Progenitor cell of endocrine pancreas (in vitro differentiated cells): ENCODE measurements around the gene PHOSPHO1. TPM values are rescaled to one million over a fixed set of nuclear protein-coding genes. Genes with fewer than 3 reads are reported as not detected.

Experiments used
- DNase-seq: peaks from one replicate; pipeline ENCODE4 v3.0.0; 2021; ENCODE audit warnings: low spot score; ENCODE audit not compliant: unreplicated experiment
- H3K27ac Mint-ChIP-seq: 2 replicates; pipeline ENCODE4 v1.8.0; 2021; ENCODE audit warnings: mild to moderate bottlenecking, moderate library complexity, mixed read lengths
- H3K27me3 Mint-ChIP-seq: 2 replicates; pipeline ENCODE4 v1.8.0; 2021; ENCODE audit warnings: mixed read lengths
- H3K36me3 Mint-ChIP-seq: 2 replicates; pipeline ENCODE4 v1.8.0; 2022; ENCODE audit warnings: mixed read lengths; ENCODE audit not compliant: insufficient read depth
- H3K4me1 Mint-ChIP-seq: 2 replicates; pipeline ENCODE4 v1.8.0; 2021; ENCODE audit warnings: low read depth, mixed read lengths
- H3K4me3 Mint-ChIP-seq: 2 replicates; pipeline ENCODE4 v1.8.0; 2021; ENCODE audit warnings: low read depth, mild to moderate bottlenecking, moderate library complexity, mixed read lengths
- H3K9me3 Mint-ChIP-seq: 2 replicates; pipeline ENCODE4 v1.8.0; 2021; ENCODE audit warnings: low read depth, mixed read lengths
- total RNA-seq: library from RNA; stranded (reverse); gene quantifications from 2 replicates; pipeline ENCODE4 v1.2.1, GENCODE V29; 2021
- TF ChIP-seq, protein P1 (sequence below): fragments of 200-600 bp; sonication (generic); IDR thresholded peaks from one replicate; pipeline ENCODE4 v1.5.0; 2021; ENCODE audit warnings: antibody characterized with exemption, mild to moderate bottlenecking; ENCODE audit not compliant: unreplicated experiment

The PHOSPHO1 gene
- total RNA-seq, 1 donor from 2014 or later = not detected

GRCh38 chr17:49235896-49236295, 5.3 kb upstream of the PHOSPHO1 start:
- Mint-ChIP-seq H3K27ac (no peak overlapping the region), H3K27me3 (peaks cover 30% of the 10 kb centered on the region), H3K4me3 (no peak overlapping the region), H3K4me1 (peaks cover 1% of the 10 kb centered on the region), H3K9me3 (no peaks in the 10 kb centered on the region), H3K36me3 (no peaks in the 10 kb centered on the region)
- TF ChIP-seq, protein P1, sequence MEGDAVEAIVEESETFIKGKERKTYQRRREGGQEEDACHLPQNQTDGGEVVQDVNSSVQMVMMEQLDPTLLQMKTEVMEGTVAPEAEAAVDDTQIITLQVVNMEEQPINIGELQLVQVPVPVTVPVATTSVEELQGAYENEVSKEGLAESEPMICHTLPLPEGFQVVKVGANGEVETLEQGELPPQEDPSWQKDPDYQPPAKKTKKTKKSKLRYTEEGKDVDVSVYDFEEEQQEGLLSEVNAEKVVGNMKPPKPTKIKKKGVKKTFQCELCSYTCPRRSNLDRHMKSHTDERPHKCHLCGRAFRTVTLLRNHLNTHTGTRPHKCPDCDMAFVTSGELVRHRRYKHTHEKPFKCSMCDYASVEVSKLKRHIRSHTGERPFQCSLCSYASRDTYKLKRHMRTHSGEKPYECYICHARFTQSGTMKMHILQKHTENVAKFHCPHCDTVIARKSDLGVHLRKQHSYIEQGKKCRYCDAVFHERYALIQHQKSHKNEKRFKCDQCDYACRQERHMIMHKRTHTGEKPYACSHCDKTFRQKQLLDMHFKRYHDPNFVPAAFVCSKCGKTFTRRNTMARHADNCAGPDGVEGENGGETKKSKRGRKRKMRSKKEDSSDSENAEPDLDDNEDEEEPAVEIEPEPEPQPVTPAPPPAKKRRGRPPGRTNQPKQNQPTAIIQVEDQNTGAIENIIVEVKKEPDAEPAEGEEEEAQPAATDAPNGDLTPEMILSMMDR = no peak
- no peak for DNase-seq

DNA sequence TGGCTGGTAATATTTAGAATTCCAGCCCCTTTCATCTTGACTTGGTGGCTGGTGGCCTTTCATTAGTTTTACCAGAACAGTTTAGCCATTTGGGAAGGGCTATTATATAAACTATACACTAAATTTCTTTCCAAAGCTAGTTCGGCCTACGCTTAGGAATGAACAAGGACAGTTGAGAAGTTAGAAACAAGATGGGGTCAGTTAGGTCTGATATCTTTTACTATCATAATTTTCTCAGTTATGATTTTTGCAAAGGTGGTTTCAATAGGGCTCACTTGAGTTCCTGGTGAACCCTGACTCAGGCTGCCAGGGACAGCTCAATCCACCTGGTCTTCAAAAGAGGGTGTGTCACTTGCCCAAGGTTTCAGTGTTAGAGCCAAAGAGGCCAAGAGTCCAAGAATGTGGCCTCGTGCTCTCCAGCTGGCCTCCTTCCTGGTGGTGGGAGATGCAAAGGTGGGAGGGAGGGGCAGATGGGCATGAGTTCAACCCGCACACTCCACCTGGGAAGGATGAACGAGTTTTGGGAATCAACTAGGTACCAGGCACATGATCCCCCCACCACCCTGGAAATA, 4.0 kb upstream of the PHOSPHO1 start:
- Mint-ChIP-seq H3K36me3 (no peaks in the 10 kb centered on the region), H3K9me3 (no peaks in the 10 kb centered on the region), H3K4me1 (peaks cover 2% of the 10 kb centered on the region), H3K27me3 (peaks cover 32% of the 10 kb centered on the region), H3K4me3 (no peak overlapping the region), H3K27ac (no peak overlapping the region)
- DNase-seq = no peak
- TF ChIP-seq, protein P1 = no peak

DNA sequence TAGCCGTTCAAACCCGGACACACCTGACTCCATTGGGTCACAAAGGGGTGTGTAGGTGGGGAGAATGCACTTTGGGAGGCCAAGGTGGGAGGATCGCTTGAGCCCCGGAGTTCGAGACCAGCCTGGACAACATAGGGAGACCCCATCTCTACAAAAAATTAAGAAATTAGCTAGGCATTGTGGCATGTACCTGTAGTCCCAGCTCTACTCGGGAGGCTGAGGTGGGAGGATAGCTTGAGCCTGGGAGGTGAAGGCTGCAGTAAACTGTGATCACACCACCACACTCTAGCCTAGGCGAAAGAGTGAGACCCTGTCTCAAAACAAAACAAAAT, 942 bp upstream of the PHOSPHO1 start:
- Mint-ChIP-seq H3K4me1 (peaks cover 3% of the 10 kb centered on the region), H3K27ac (no peak overlapping the region), H3K4me3 (no peak overlapping the region), H3K9me3 (no peaks in the 10 kb centered on the region), H3K27me3 (peaks cover 52% of the 10 kb centered on the region), H3K36me3 (no peaks in the 10 kb centered on the region)
- TF ChIP-seq, protein P1 = no peak
- no peak for DNase-seq

DNA sequence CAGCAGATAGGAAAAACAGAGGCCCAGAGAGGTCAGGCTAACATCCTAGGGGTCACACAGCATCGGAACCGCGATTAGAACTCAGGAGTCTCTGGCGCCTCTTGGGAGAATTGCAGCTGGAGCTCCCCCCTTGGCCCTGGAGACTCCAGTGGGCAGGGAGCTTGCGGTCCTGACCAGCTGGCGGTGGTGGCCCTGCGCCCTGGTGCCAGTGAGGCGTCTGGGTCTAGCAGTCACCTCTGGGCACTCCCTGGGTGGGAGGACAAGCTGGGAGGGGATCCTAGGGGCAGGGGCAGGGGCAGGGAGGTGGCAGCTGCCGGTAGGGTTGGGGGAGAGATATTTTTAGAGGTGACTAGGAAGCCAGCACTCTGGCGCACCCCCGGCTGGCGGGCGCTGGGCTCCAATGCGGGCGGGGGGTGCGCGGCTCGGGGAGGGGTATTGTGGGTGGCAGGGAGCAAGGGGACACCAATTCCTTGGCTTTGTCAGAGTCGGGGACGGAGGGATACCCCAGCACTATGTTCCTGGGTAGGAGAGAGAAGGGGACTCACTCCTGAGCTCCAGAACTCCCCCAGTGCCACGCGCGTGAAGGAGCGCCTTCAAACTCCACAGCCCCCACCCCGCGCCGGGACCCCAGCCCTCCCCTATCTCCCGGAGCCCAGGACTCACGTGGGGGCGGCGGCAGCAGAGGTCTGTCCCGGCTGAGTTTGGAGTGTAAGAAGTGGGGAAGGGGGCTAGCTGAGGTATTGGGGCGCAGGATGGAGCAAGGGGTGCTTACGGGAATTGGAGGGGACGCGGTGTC, 584 bp downstream of the PHOSPHO1 start:
- Mint-ChIP-seq H3K27me3 (peaks cover 60% of the 10 kb centered on the region), H3K4me1 (peaks cover 3% of the 10 kb centered on the region), H3K36me3 (no peaks in the 10 kb centered on the region), H3K27ac (no peak overlapping the region), H3K4me3 (peak overlapping the region; percentile 67), H3K9me3 (no peaks in the 10 kb centered on the region)
- no peak for DNase-seq
- TF ChIP-seq, protein P1 = no peak

DNA sequence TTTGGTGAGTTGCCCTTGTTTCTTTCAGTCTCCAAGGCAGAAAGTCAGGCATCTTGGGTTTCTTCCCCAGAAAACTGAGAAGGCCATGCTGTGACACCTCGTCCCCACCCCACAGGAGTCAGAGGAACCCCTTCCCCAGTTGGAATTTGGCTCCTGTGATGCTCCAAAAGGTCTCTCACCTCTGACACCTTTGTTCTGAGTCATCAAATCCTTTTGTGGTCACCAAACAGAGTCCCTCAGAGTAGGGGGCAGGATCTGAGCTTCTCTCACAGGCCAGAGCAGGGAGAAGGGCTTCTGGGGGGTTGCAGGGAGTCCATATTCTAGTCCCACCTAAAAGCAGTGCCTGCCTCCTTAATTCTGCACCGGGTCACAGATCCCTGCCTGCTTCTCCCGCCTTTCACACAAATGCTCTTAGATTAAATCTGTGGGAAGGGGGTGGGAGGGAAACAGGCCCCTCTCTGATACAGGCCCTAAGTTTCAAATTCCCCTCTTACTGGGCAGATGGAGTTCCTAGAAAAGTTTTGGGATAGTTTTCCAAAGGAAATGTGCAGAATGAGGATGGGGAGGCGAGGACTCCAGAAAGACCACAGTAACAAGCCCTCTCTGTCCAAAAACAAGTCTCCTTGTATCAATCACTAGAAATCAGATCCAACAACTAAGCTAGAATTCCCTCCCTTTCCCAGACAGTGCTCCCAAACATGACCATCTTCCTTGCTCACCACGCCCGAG, 1.3 kb downstream of the PHOSPHO1 start:
- no peaks in the 10 kb centered on the region for H3K36me3 Mint-ChIP-seq
- H3K27ac Mint-ChIP-seq = no peak overlapping the region
- H3K9me3 Mint-ChIP-seq = no peaks in the 10 kb centered on the region
- H3K4me1 Mint-ChIP-seq = peaks cover 4% of the 10 kb centered on the region
- TF ChIP-seq, protein P1 = no peak
- peaks cover 66% of the 10 kb centered on the region for H3K27me3 Mint-ChIP-seq
- H3K4me3 Mint-ChIP-seq = peak overlapping the region; percentile 45
- DNase-seq = no peak
